K562 (cell line): ENCODE results near the gene NEDD4L. TPM values are rescaled to one million over a fixed set of nuclear protein-coding genes. Genes with fewer than 3 reads are reported as not detected.

Experiments used
- ATAC-seq: fragments of 200-7000 bp; cut with Tn5 transposase; 3 replicates; pipeline ENCODE4 v1.9.1; 2020; ENCODE audit warnings: moderate library complexity
- BruUV-seq: library from RNA; stranded (reverse); fragments of 400-500 nt; replicated peaks from 2 replicates; lab custom pipeline; 2021; lab: Mats Ljungman, UMichigan
- CTCF ChIA-PET: fragments of 300-600 bp; formaldehyde crosslinking; extraction: SDS; loops from one replicate; lab custom pipeline; 2021; ENCODE audit warnings: low intra/inter-chr PET ratio; lab: Yijun Ruan, JAX
- POLR2A ChIA-PET: fragments of 300-600, 350-650 bp; sonication (Branson Sonifier 250); formaldehyde crosslinking; extraction: SDS; loops from one replicate; lab custom pipeline; 2021; ENCODE audit warnings: antibody characterized with exemption, inconsistent platforms; lab: Yijun Ruan, JAX
- DNase-seq, 4 experiments: peaks; one replicate each; pipeline versions ENCODE4 v3.0.0 to v3.0.0-alpha.2; 2011 to 2018; ENCODE audit warnings: low spot score in 3 of 4, mixed read lengths in 3 of 4; ENCODE audit errors: extremely low read depth in 1 of 4
- FAIRE-seq: peaks from 2 replicates; lab custom pipeline; 2011; peaks lifted over from hg19 to GRCh38; lab: Jason Lieb, UNC
- H2AFZ ChIP-seq: 2 replicates; pipeline ENCODE4 v1.6.0; 2011; ENCODE audit warnings: low read depth, low read length, control low read depth, inconsistent platforms
- H3K27ac ChIP-seq: fragments of 200-600 bp; 3 replicates; pipeline ENCODE4 v1.8.0; 2011; ENCODE audit warnings: low read depth, mild to moderate bottlenecking, control low read depth, inconsistent platforms, low read length, moderate library complexity, mixed read lengths; ENCODE audit errors: extremely low read depth
- H3K27me3 ChIP-seq, 2 experiments: fragments of 300-600 bp in 1 of 2; 2 replicates in 1 of 2; 3 replicates in 1 of 2; pipeline versions ENCODE4 v1.6.0 to v1.8.0; 2011; ENCODE audit warnings: inconsistent platforms in 2 of 2, low read length in 2 of 2, mild to moderate bottlenecking in 1 of 2, mixed read lengths in 1 of 2, moderate library complexity in 1 of 2; ENCODE audit not compliant: control insufficient read depth in 2 of 2, insufficient read depth in 2 of 2
- H3K36me3 ChIP-seq: fragments of 300-600 bp; 3 replicates; pipeline ENCODE4 v1.8.0; 2011; ENCODE audit warnings: mild to moderate bottlenecking, low read length, inconsistent platforms; ENCODE audit not compliant: control insufficient read depth, insufficient read depth
- H3K4me1 ChIP-seq, 2 experiments: fragments of 200-600 bp in 1 of 2; replicated peaks in 1 of 2; 2 replicates in 1 of 2; 3 replicates in 1 of 2; pipeline versions ENCODE4 v1.5.1 to v1.8.0; 2011; ENCODE audit warnings: inconsistent platforms in 2 of 2, low read length in 2 of 2, mild to moderate bottlenecking in 1 of 2, mixed read lengths in 1 of 2, moderate library complexity in 1 of 2; ENCODE audit not compliant: control insufficient read depth in 2 of 2, insufficient read depth in 2 of 2
- H3K4me2 ChIP-seq: 2 replicates; pipeline ENCODE4 v1.6.1; 2011; ENCODE audit warnings: low read length, control low read depth, inconsistent platforms, mixed read lengths; ENCODE audit not compliant: insufficient read depth
- H3K4me3 ChIP-seq: fragments of 200-600 bp; sonication (generic), shearing (Covaris generic); 2 replicates; pipeline ENCODE4 v1.5.1; 2016; ENCODE audit warnings: control low read depth, inconsistent platforms
- H3K79me2 ChIP-seq: fragments of 200-600 bp; 3 replicates; pipeline ENCODE4 v1.8.0; 2011; ENCODE audit warnings: low read length, inconsistent platforms; ENCODE audit not compliant: control insufficient read depth, insufficient read depth
- H3K9ac ChIP-seq, 2 experiments: 2 replicates each; pipeline versions ENCODE4 v1.6.0 to v1.6.1; 2011; ENCODE audit warnings: low read depth in 2 of 2, low read length in 2 of 2, control low read depth in 1 of 2, inconsistent platforms in 1 of 2, mild to moderate bottlenecking in 1 of 2, mixed read lengths in 1 of 2; ENCODE audit not compliant: insufficient read depth in 1 of 2
- H3K9me1 ChIP-seq: one replicate; pipeline ENCODE4 v1.6.0; 2011; ENCODE audit warnings: inconsistent platforms, mild to moderate bottlenecking, low read length, moderate library complexity; ENCODE audit not compliant: control insufficient read depth, insufficient read depth
- H3K9me3 ChIP-seq: replicated peaks from 2 replicates; pipeline ENCODE4 v1.5.1; 2011; ENCODE audit warnings: low read depth, low read length, inconsistent platforms; ENCODE audit not compliant: control insufficient read depth, insufficient read depth
- H4K20me1 ChIP-seq: replicated peaks from 2 replicates; pipeline ENCODE4 v1.6.1; 2011; ENCODE audit warnings: low read length, inconsistent platforms, mixed read lengths; ENCODE audit not compliant: control insufficient read depth, insufficient read depth
- ATF7 ChIP-seq: fragments of 450-650 bp; IDR thresholded peaks from 2 replicates; pipeline ENCODE4 v1.7.1; 2014; ENCODE audit warnings: mild to moderate bottlenecking, moderate library complexity
- CBFB ChIP-seq: sonication (generic); formaldehyde crosslinking; IDR thresholded peaks from 2 replicates; pipeline ENCODE4 v1.4.0; 2020; ENCODE audit warnings: mild to moderate bottlenecking, missing genetic modification reagents
- SNAPC5 ChIP-seq: fragments of 250-450 bp; sonication (Bioruptor Pico); IDR thresholded peaks from 2 replicates; pipeline ENCODE4 v1.8.0; 2021; ENCODE audit warnings: moderate library complexity, mild to moderate bottlenecking, inconsistent platforms
- U2AF2 ChIP-seq: fragments of 200-400 bp; formaldehyde crosslinking; optimal IDR thresholded peaks from 2 replicates; pipeline ENCODE3; 2017; ENCODE audit warnings: low read depth, mild to moderate bottlenecking, low read length
- USF1 ChIP-seq: sonication (generic); formaldehyde crosslinking; IDR thresholded peaks from 2 replicates; pipeline ENCODE4 v1.9.0; 2022; ENCODE audit warnings: mild to moderate bottlenecking, missing genetic modification reagents
- ZC3H8 ChIP-seq: fragments of 450-650 bp; IDR thresholded peaks from 2 replicates; pipeline ENCODE4 v1.6.1; 2017
- ZEB2 ChIP-seq: fragments of 450-650 bp; IDR thresholded peaks from 2 replicates; pipeline ENCODE4 v1.6.1; 2016
- ZNF165 ChIP-seq: fragments of 250-450 bp; sonication (Bioruptor Pico); IDR thresholded peaks from 2 replicates; pipeline ENCODE4 v1.4.0; 2020; ENCODE audit warnings: borderline replicate concordance
- WGBS: fragments of 100-300 bp; shearing (Covaris generic); methylation state at CpG from one replicate; pipeline ENCODE4 v1.1.6; 2016; ENCODE audit warnings: low coverage, mixed read lengths; ENCODE audit not compliant: insufficient coverage; ENCODE audit errors: missing lambda C conversion rate; 5-methylcytosine and 5-hydroxymethylcytosine counted together
- in situ Hi-C: fragments of 300-500 bp; cut with MboI; formaldehyde crosslinking; loops from 4 replicates; pipeline ENCODE4 v1.15.0; 2018; ENCODE audit warnings: inconsistent platforms, mixed read lengths
- intact Hi-C: fragments of 100-400 bp; cut with micrococcal nuclease; formaldehyde crosslinking; loops from 2 replicates; pipeline ENCODE4 v1.14.2; 2022
- polyA plus RNA-seq, 8 experiments: library from polyadenylated mRNA; depleted of rRNA in 4 of 8; stranded (reverse) in 5 of 8; unstranded in 3 of 8; fragments of >200 nt; fragmentation: Nextera tagmentation in 2 of 8; fragmentation: Illumina TruSeq in 1 of 8; extraction: Ambion mirVana in 2 of 8; extraction: Trizol in 1 of 8; gene quantifications; 2 replicates each; pipeline versions ENCODE4 v1.2.1 to v1.2.3, GENCODE V29; 2011 to 2014; ENCODE audit warnings: inconsistent platforms in 1 of 8, missing spikeins in 1 of 8
- total RNA-seq, 7 experiments: library from RNA; depleted of rRNA in 6 of 7; stranded (reverse); fragments of >200 nt in 6 of 7; fragmentation: Illumina TruSeq in 2 of 7; extraction: Trizol in 2 of 7; gene quantifications; 2 replicates each; pipeline versions ENCODE4 v1.2.1 to v1.2.3, GENCODE V29; 2011 to 2021; ENCODE audit warnings: low replicate concordance in 1 of 7

NEDD4L gene
- total and polyA plus RNA-seq, 9 of the 15 experiments (the other 6 are each of a cell fraction or from before 2014, with no cell fraction given) = 8.1 to 33.4 (median 19.9) TPM

DNA sequence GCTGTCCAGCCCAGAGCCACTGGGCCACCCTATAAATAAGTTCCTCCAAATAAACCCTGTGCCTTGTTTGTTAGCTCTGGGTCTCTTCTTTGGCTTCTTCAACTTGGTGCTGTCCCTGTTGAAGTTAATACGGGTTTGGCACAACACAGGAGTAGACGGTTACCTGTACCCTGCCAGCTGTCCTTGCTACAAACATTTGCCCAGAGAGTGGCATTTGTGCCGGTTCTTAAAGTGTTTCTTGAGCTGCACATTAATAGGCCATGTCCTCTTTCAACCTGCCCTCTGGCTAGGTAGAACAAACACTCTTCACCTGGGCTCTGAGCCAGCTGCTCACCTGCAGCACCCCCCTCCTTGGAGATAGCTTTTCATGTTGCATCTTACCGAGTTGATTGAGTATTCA is 139.2 kb downstream of the NEDD4L start (continued):
- TF ChIP-seq USF1 (CRISPR knock-in tag) = no peak
- TF ChIP-seq, all 486 proteins: peak for 0

- no peaks in the 10 kb centered on the region for H3K27me3 ChIP-seq
- no peak overlapping the region for H3K4me2 ChIP-seq
- no peaks in the 10 kb centered on the region; the same call in 2 of the 3 replicates for H3K79me2 ChIP-seq
- in situ Hi-C loops = loop anchor here (25.0 kb wide), 1 partner anchor 301 kb away; no protein-coding TSS in a partner anchor
- TF ChIP-seq ZEB2 (no peak), ZNF165 (CRISPR knock-in tag) (no peak), U2AF2 (no peak), CBFB (CRISPR knock-in tag) (no peak), SNAPC5 (CRISPR knock-in tag) (no peak), ZC3H8 (no peak), ATF7 (no peak)
- H2AFZ ChIP-seq = no peak overlapping the region
- H3K27ac ChIP-seq = no peak overlapping the region
- no peaks in the 10 kb centered on the region for H4K20me1 ChIP-seq
- H3K9ac ChIP-seq = no peak overlapping the region
- no peaks in the 10 kb centered on the region for H3K9me3 ChIP-seq
- intact Hi-C loops = no loop called here
- CTCF ChIA-PET = no interaction called here
- no peak for FAIRE-seq
- no peaks in the 10 kb centered on the region for H3K36me3 ChIP-seq
- ATAC-seq = no peak
- WGBS = 70% methylated on average over 6 of the region's 6 CpGs
- no peaks in the 10 kb centered on the region; a peak in 2 of 5 replicates for H3K4me1 ChIP-seq
- no peaks in the 10 kb centered on the region for H3K9me1 ChIP-seq
- no peak overlapping the region for H3K4me3 ChIP-seq
- BruUV-seq = no TSS peak
- POLR2A ChIA-PET = no interaction called here
- DNase-seq = no peak
Measured at GRCh38 chr18:58186258-58186948, 142.4 kb downstream of the NEDD4L start.
